NCI-H1417 treated with DMSO at 0.1 percent for 48 hours (cell line): ENCODE measurements around the gene UST.
A peak's percentile ranks its signal among the peaks of the same experiment; 100 is the strongest.
"Not testable (repeated sequence)": the region's sequence is repeated elsewhere in the genome, so short reads cannot be mapped to it uniquely, and the experiment has no call there.

ENCODE experiments used
- DNase-seq: peaks from one replicate; lab custom pipeline; 2025; lab: John Stamatoyannopoulos, UW

UST gene

GRCh38 chr6:148736774-148737412 is 9.9 kb upstream of the UST start:
- DNase-seq = no peak

GRCh38 chr6:148737806-148738205 is 9.0 kb upstream of the UST start:
- DNase-seq = no peak

- no peak for DNase-seq
Observed at GRCh38 chr6:148738946-148739821, 7.6 kb upstream of the UST start.

- no peak for DNase-seq
Observed at GRCh38 chr6:148739822-148740128, 7.1 kb upstream of the UST start.

GRCh38 chr6:148743476-148743875 is 3.4 kb upstream of the UST start:
- no peak for DNase-seq

- DNase-seq = no peak
Observed at GRCh38 chr6:148745926-148746325, 904 bp upstream of the UST start.

- no peak for DNase-seq
Observed at GRCh38 chr6:148747145-148747470, 278 bp downstream of the UST start.

GRCh38 chr6:148747471-148748165 is 788 bp downstream of the UST start:
- peak; percentile 17 for DNase-seq

- no peak for DNase-seq
Observed at GRCh38 chr6:148749674-148750073, 2.8 kb downstream of the UST start.

- DNase-seq = no peak
Observed at GRCh38 chr6:148750838-148751792, 4.3 kb downstream of the UST start.

GRCh38 chr6:148751793-148752170 is 5.0 kb downstream of the UST start:
- DNase-seq = no peak

- not testable (repeated sequence) for DNase-seq
Observed at GRCh38 chr6:148755379-148755778, 8.5 kb downstream of the UST start.

GRCh38 chr6:148757944-148758480 is 11.2 kb downstream of the UST start:
- no peak for DNase-seq

GRCh38 chr6:148758492-148758891 is 11.7 kb downstream of the UST start:
- no peak for DNase-seq

GRCh38 chr6:148760258-148760534 is 13.4 kb downstream of the UST start:
- DNase-seq = no peak

GRCh38 chr6:148760568-148761526 is 14.0 kb downstream of the UST start:
- no peak for DNase-seq

- no peak for DNase-seq
Observed at GRCh38 chr6:148761527-148762011, 14.7 kb downstream of the UST start.

GRCh38 chr6:148762231-148762630 is 15.4 kb downstream of the UST start:
- no peak for DNase-seq

- not testable (repeated sequence) for DNase-seq
Observed at GRCh38 chr6:148764259-148765020, 17.6 kb downstream of the UST start.
